ENCODE measurements around the gene VTI1A.
A peak's percentile ranks its signal among the peaks of the same experiment; 100 is the strongest.
"Not testable (repeated sequence)": the region's sequence is repeated elsewhere in the genome, so short reads cannot be mapped to it uniquely, and the experiment has no call there.

The VTI1A gene
- total RNA-seq, result 52.5 to 69.5 (median 65.4) reads per million in 3 donors

- H3K4me3 ChIP-seq (ENCODE audit: insufficient read depth, low read depth, low read length, poor library complexity, severe bottlenecking), result peak within 1 kb of the TSS; percentile 100
- H3K4me1 ChIP-seq (ENCODE audit: control insufficient read depth, insufficient read depth, low read length, poor library complexity, severe bottlenecking), result peaks cover 15% of the 10 kb centered on the region
- peak; percentile 65 to 78 (median 70) for DNase-seq
- no peaks in the 10 kb centered on the region for H3K9me3 ChIP-seq (ENCODE audit: control insufficient read depth, low read length)
- no peaks in the 10 kb centered on the region for H3K27me3 ChIP-seq (replicated peaks; ENCODE audit: control insufficient read depth, insufficient read depth, low read length, poor library complexity, severe bottlenecking)
- H3K27ac ChIP-seq (ENCODE audit: insufficient read depth, low read length, poor library complexity, severe bottlenecking), result peak within 1 kb of the TSS; percentile 91
- peaks cover 7% of the 10 kb centered on the region for H3K36me3 ChIP-seq (ENCODE audit: control insufficient read depth, insufficient read depth, low read length)
Observed at GRCh38 chr10:112446855-112447619, at the start of gene VTI1A, which contains the start of gene ZDHHC6. Gene VTI1A (plus strand): TSS chr10:112447215. CDS start chr10:112447374, 159 bp downstream. Gene ZDHHC6 (minus strand): TSS chr10:112446914. CDS start chr10:112445436, 1,478 bp downstream.

DNA sequence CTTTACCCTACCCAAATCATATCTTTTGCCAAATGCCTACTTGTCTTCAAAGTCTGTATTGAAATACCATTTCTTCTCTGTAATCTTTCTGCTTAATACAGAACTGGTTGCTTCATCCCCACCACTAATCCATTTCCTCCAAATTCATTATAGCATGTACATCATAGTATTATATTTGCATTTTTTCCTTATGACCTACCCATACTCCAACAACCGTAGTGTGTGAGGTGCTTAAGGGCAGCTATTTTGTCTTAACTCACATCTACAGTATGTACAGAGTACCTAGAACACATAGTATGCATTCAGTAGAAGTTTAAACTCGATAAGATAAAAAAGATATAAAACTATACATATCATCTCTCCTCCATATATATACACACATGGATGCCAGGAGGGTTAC is 49.4 kb upstream of the VTI1A start:
- Histone ChIP-seq H3K9me3 (ENCODE audit: control insufficient read depth, low read length) (no peaks in the 10 kb centered on the region), H3K36me3 (ENCODE audit: control insufficient read depth, insufficient read depth, low read length) (peaks cover 55% of the 10 kb centered on the region), H3K27ac (ENCODE audit: insufficient read depth, low read length, poor library complexity, severe bottlenecking) (no peak overlapping the region), H3K27me3 (replicated peaks; ENCODE audit: control insufficient read depth, insufficient read depth, low read length, poor library complexity, severe bottlenecking) (no peaks in the 10 kb centered on the region), H3K4me3 (ENCODE audit: insufficient read depth, low read depth, low read length, poor library complexity, severe bottlenecking) (no peak overlapping the region), H3K4me1 (ENCODE audit: control insufficient read depth, insufficient read depth, low read length, poor library complexity, severe bottlenecking) (no peaks in the 10 kb centered on the region)
- DNase-seq, result no peak

DNA sequence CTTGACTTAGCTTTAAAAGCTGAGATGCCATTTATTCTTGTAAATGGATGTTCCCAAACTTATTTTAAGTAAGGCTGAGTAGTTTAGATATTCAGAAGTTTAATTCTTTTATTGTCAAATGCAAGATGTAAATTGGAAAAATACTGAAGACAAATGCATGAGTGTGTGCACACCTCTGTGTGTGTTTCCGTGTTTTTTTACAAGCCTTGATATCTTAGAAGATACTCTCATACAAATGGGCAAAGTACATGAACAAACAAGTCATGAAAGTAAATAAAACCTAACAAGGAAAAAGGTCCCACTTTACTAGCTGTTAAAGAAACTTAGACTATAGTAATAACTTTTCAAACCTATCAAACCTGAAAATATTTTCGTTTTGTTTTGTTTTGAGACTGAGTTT is 44.1 kb upstream of the VTI1A start:
- H3K27me3 ChIP-seq (replicated peaks; ENCODE audit: control insufficient read depth, insufficient read depth, low read length, poor library complexity, severe bottlenecking), result no peaks in the 10 kb centered on the region
- no peaks in the 10 kb centered on the region for H3K9me3 ChIP-seq (ENCODE audit: control insufficient read depth, low read length)
- H3K27ac ChIP-seq (ENCODE audit: insufficient read depth, low read length, poor library complexity, severe bottlenecking), result no peak overlapping the region
- peaks cover 75% of the 10 kb centered on the region for H3K36me3 ChIP-seq (ENCODE audit: control insufficient read depth, insufficient read depth, low read length)
- DNase-seq, result no peak
- no peak overlapping the region for H3K4me3 ChIP-seq (ENCODE audit: insufficient read depth, low read depth, low read length, poor library complexity, severe bottlenecking)
- H3K4me1 ChIP-seq (ENCODE audit: control insufficient read depth, insufficient read depth, low read length, poor library complexity, severe bottlenecking), result no peaks in the 10 kb centered on the region

- Histone ChIP-seq H3K27ac (ENCODE audit: insufficient read depth, low read length, poor library complexity, severe bottlenecking) (no peak overlapping the region), H3K4me1 (ENCODE audit: control insufficient read depth, insufficient read depth, low read length, poor library complexity, severe bottlenecking) (no peaks in the 10 kb centered on the region), H3K36me3 (ENCODE audit: control insufficient read depth, insufficient read depth, low read length) (peaks cover 69% of the 10 kb centered on the region), H3K9me3 (ENCODE audit: control insufficient read depth, low read length) (no peaks in the 10 kb centered on the region), H3K4me3 (ENCODE audit: insufficient read depth, low read depth, low read length, poor library complexity, severe bottlenecking) (no peak overlapping the region), H3K27me3 (replicated peaks; ENCODE audit: control insufficient read depth, insufficient read depth, low read length, poor library complexity, severe bottlenecking) (no peaks in the 10 kb centered on the region)
- DNase-seq, result no peak
Observed at GRCh38 chr10:112404617-112405016, 42.4 kb upstream of the VTI1A start.

DNA sequence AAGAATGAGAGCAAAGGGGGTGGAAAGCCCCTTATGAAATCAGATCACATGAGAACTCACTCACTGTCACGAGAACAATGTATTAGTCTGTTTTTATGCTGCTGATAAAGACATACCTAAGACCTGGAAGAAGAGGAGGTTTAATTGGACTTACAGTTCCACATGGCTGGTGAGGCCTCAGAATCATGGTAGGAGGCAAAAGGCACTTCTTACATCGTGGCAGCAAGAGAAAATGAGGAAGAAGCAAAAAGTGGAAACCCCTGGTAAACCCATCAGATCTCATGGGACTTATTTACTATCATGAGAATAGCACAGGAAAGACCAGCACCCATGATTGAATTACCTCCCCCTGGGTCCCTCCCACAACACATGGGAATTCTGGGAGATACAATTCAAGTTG is 40.2 kb upstream of the VTI1A start:
- H3K4me3 ChIP-seq (ENCODE audit: insufficient read depth, low read depth, low read length, poor library complexity, severe bottlenecking); H3K9me3 ChIP-seq (ENCODE audit: control insufficient read depth, low read length); H3K4me1 ChIP-seq (ENCODE audit: control insufficient read depth, insufficient read depth, low read length, poor library complexity, severe bottlenecking); H3K27ac ChIP-seq (ENCODE audit: insufficient read depth, low read length, poor library complexity, severe bottlenecking); H3K27me3 ChIP-seq (replicated peaks; ENCODE audit: control insufficient read depth, insufficient read depth, low read length, poor library complexity, severe bottlenecking); DNase-seq: not testable (repeated sequence)
- peaks cover 76% of the 10 kb centered on the region for H3K36me3 ChIP-seq (ENCODE audit: control insufficient read depth, insufficient read depth, low read length)

GRCh38 chr10:112407696-112408095 is 39.3 kb upstream of the VTI1A start:
- DNase-seq, result no peak
- peaks cover 75% of the 10 kb centered on the region for H3K36me3 ChIP-seq (ENCODE audit: control insufficient read depth, insufficient read depth, low read length)
- H3K4me3 ChIP-seq (ENCODE audit: insufficient read depth, low read depth, low read length, poor library complexity, severe bottlenecking), result no peak overlapping the region
- no peaks in the 10 kb centered on the region for H3K4me1 ChIP-seq (ENCODE audit: control insufficient read depth, insufficient read depth, low read length, poor library complexity, severe bottlenecking)
- H3K27me3 ChIP-seq (replicated peaks; ENCODE audit: control insufficient read depth, insufficient read depth, low read length, poor library complexity, severe bottlenecking), result no peaks in the 10 kb centered on the region
- H3K9me3 ChIP-seq (ENCODE audit: control insufficient read depth, low read length), result no peaks in the 10 kb centered on the region
- H3K27ac ChIP-seq (ENCODE audit: insufficient read depth, low read length, poor library complexity, severe bottlenecking), result no peak overlapping the region

DNA sequence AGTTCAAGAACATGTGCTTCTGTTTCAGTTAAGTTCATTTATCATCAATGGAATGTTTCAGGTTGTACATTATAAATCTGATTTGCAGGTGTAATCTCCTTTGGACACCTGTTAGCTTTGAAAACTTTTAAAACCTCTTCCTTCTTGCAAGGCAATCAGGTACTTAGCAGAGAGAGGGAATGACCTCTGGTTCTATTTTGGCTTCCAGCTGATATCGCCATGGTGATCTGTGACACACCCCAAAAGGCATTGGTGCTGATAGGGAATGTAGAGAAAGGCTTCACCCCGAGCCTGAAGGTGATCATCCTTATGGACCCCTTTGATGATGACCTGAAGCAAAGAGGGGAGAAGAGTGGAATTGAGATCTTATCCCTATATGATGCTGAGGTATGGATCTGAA is 37.7 kb upstream of the VTI1A start:
- H3K4me3 ChIP-seq (ENCODE audit: insufficient read depth, low read depth, low read length, poor library complexity, severe bottlenecking), result no peak overlapping the region

GRCh38 chr10:112409755-112410154 is 37.3 kb upstream of the VTI1A start:
- peaks cover 66% of the 10 kb centered on the region for H3K36me3 ChIP-seq (ENCODE audit: control insufficient read depth, insufficient read depth, low read length)
- H3K4me3 ChIP-seq (ENCODE audit: insufficient read depth, low read depth, low read length, poor library complexity, severe bottlenecking), result no peak overlapping the region
- no peaks in the 10 kb centered on the region for H3K4me1 ChIP-seq (ENCODE audit: control insufficient read depth, insufficient read depth, low read length, poor library complexity, severe bottlenecking)
- DNase-seq, result no peak
- H3K27ac ChIP-seq (ENCODE audit: insufficient read depth, low read length, poor library complexity, severe bottlenecking), result no peak overlapping the region
- no peaks in the 10 kb centered on the region for H3K27me3 ChIP-seq (replicated peaks; ENCODE audit: control insufficient read depth, insufficient read depth, low read length, poor library complexity, severe bottlenecking)
- H3K9me3 ChIP-seq (ENCODE audit: control insufficient read depth, low read length), result no peaks in the 10 kb centered on the region

More for the DNA sequence above, 37.7 kb upstream of the VTI1A start:
- Histone ChIP-seq H3K36me3 (ENCODE audit: control insufficient read depth, insufficient read depth, low read length) (peaks cover 66% of the 10 kb centered on the region), H3K9me3 (ENCODE audit: control insufficient read depth, low read length) (no peaks in the 10 kb centered on the region), H3K27me3 (replicated peaks; ENCODE audit: control insufficient read depth, insufficient read depth, low read length, poor library complexity, severe bottlenecking) (no peaks in the 10 kb centered on the region), H3K27ac (ENCODE audit: insufficient read depth, low read length, poor library complexity, severe bottlenecking) (no peak overlapping the region), H3K4me1 (ENCODE audit: control insufficient read depth, insufficient read depth, low read length, poor library complexity, severe bottlenecking) (no peaks in the 10 kb centered on the region)
- no peak for DNase-seq

DNA sequence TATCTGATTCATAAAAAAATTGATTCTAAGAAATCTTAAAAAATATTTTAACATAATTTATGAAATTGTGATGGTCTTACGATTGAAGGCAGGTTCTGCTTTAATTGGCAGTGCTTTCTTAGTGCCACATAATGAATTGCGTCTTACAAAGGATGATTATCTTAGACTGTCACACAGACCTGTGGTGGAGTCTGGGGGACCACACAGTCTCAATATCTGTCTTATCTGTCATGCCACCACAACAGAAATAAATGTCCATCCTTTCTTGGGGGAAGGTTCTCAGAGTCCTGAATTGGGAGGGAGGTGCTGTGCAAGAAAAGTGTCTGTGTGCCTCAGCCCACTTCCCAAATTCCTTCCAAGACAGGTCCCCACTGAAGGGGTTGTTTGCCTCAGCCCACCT is 34.3 kb upstream of the VTI1A start:
- no peak for DNase-seq
- no peaks in the 10 kb centered on the region for H3K4me1 ChIP-seq (ENCODE audit: control insufficient read depth, insufficient read depth, low read length, poor library complexity, severe bottlenecking)
- no peak overlapping the region for H3K4me3 ChIP-seq (ENCODE audit: insufficient read depth, low read depth, low read length, poor library complexity, severe bottlenecking)
- H3K9me3 ChIP-seq (ENCODE audit: control insufficient read depth, low read length), result no peaks in the 10 kb centered on the region
- H3K27ac ChIP-seq (ENCODE audit: insufficient read depth, low read length, poor library complexity, severe bottlenecking), result no peak overlapping the region
- no peaks in the 10 kb centered on the region for H3K27me3 ChIP-seq (replicated peaks; ENCODE audit: control insufficient read depth, insufficient read depth, low read length, poor library complexity, severe bottlenecking)
- H3K36me3 ChIP-seq (ENCODE audit: control insufficient read depth, insufficient read depth, low read length), result peaks cover 62% of the 10 kb centered on the region

GRCh38 chr10:112421731-112422130 is 25.3 kb upstream of the VTI1A start:
- Histone ChIP-seq H3K4me3 (ENCODE audit: insufficient read depth, low read depth, low read length, poor library complexity, severe bottlenecking) (no peak overlapping the region), H3K36me3 (ENCODE audit: control insufficient read depth, insufficient read depth, low read length) (peaks cover 75% of the 10 kb centered on the region), H3K9me3 (ENCODE audit: control insufficient read depth, low read length) (no peaks in the 10 kb centered on the region), H3K27ac (ENCODE audit: insufficient read depth, low read length, poor library complexity, severe bottlenecking) (no peak overlapping the region), H3K27me3 (replicated peaks; ENCODE audit: control insufficient read depth, insufficient read depth, low read length, poor library complexity, severe bottlenecking) (no peaks in the 10 kb centered on the region), H3K4me1 (ENCODE audit: control insufficient read depth, insufficient read depth, low read length, poor library complexity, severe bottlenecking) (no peaks in the 10 kb centered on the region)
- no peak for DNase-seq

Data from effector memory CD4-positive, alpha-beta T cell (primary cell).